K562 (cell line): ENCODE results near the gene MS4A6E.

Source experiments
- CHD2 ChIP-seq: IDR thresholded peaks from 2 replicates; pipeline ENCODE4 v1.6.1; 2011; ENCODE audit warnings: low read depth, low read length
- CTCF ChIP-seq, 3 experiments: IDR thresholded peaks in 2 of 3; conservative IDR thresholded peaks in 1 of 3; 2 replicates each; pipeline ENCODE4 v1.5.1; 2011 to 2012; ENCODE audit warnings: low read length in 3 of 3, mild to moderate bottlenecking in 3 of 3, control low read depth in 2 of 3, improper control_type of control experiment in 1 of 3, inconsistent platforms in 1 of 3, low read depth in 1 of 3, mixed read lengths in 1 of 3, moderate library complexity in 1 of 3; ENCODE audit not compliant: insufficient read depth in 2 of 3
- ELF4 ChIP-seq: fragments of 450-650 bp; formaldehyde crosslinking; IDR thresholded peaks from 2 replicates; pipeline ENCODE4 v1.4.0; 2022; ENCODE audit warnings: missing genetic modification characterization
- KLF13 ChIP-seq: fragments of 450-650 bp; IDR thresholded peaks from 2 replicates; pipeline ENCODE4 v1.6.1; 2016; ENCODE audit warnings: missing genetic modification characterization, low read depth, mild to moderate bottlenecking, missing compliant biosample characterization, moderate library complexity, borderline replicate concordance
- NRF1 ChIP-seq, 2 experiments: fragments of 450-650 bp; IDR thresholded peaks in 1 of 2; conservative IDR thresholded peaks in 1 of 2; 2 replicates each; pipeline ENCODE4 v1.6.1; 2014; ENCODE audit warnings: mild to moderate bottlenecking in 2 of 2
- POLR2A ChIP-seq: fragments of 450-650 bp; conservative IDR thresholded peaks from 2 replicates; pipeline ENCODE4 v1.6.1; 2016
- TAF1 ChIP-seq: IDR thresholded peaks from 2 replicates; pipeline ENCODE4 v1.6.1; 2011; ENCODE audit warnings: mild to moderate bottlenecking, low read length, moderate library complexity; ENCODE audit not compliant: insufficient read depth, control insufficient read depth, severe bottlenecking; ENCODE audit errors: extremely low read depth
- USF1 ChIP-seq: sonication (generic); formaldehyde crosslinking; IDR thresholded peaks from 2 replicates; pipeline ENCODE4 v1.9.0; 2022; ENCODE audit warnings: mild to moderate bottlenecking, missing genetic modification reagents
- ZNF764 ChIP-seq: fragments of 250-450 bp; sonication (Bioruptor Pico); IDR thresholded peaks from 2 replicates; pipeline ENCODE4 v1.4.0; 2020; ENCODE audit warnings: low read depth, mild to moderate bottlenecking, moderate library complexity

DNA sequence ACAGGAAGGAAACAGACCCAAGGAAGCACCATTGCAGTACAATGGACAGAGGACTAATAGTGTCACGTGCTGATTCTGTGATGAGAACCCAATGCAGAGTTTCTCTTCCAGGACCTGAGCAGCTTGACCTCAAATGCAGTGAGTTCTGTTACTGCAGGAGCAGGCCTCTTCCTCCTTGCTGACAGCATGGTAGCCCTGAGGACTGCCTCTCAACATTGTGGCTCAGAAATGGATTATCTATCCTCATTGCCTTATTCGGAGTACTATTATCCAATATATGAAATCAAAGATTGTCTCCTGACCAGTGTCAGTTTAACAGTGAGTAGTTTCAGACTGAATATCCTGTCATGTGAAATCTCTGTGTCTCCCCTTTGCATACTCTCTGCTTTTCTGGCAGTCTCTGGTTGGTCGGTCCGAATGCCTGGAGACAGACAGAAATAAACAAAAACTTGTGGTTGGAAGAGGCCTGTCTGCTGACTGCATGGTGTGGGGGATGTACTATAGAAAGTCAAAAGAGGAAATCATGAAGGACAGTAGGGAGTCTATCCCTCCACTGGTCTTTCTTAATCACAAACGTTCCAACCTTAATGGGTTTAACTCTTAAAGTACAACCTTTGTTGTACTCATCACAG, 62.3 kb downstream of the MS4A6E start:
- TF ChIP-seq CHD2 (no peak), TAF1 (no peak), ELF4 (no peak), KLF13 (tag) (no peak), POLR2A (no peak), USF1 (CRISPR knock-in tag) (no peak), ZNF764 (CRISPR knock-in tag) (no peak), NRF1 (conservative IDR thresholded peaks at IDR 0.05 in 1 of 2, IDR thresholded peaks at IDR 0.05 in 1 of 2) (no peak), CTCF (IDR thresholded peaks at IDR 0.05 in 2 of 3, conservative IDR thresholded peaks at IDR 0.05 in 1 of 3; ENCODE audit: insufficient read depth in 2 of 3, low read depth in 1 of 3, low read length in 3 of 3) (no peak)
